Natural killer cell (primary cell): ENCODE results near the gene ARMS2. TPM values are rescaled to one million over a fixed set of nuclear protein-coding genes. Genes with fewer than 3 reads are reported as not detected.

ENCODE experiments used
- ATAC-seq, 3 donors: fragments of 150-1000 bp in 2 of 3; fragments of 200-7000 bp in 1 of 3; cut with Tn5 transposase; 1 replicate in 1 of 3; 2 replicates in 2 of 3; pipeline ENCODE4 v1.10.0; 2021; ENCODE audit warnings: mild to moderate bottlenecking in 2 of 3, moderate library complexity in 2 of 3
- DNase-seq, 2 donors: peaks; one replicate each; pipeline versions ENCODE4 v3.0.0 to v3.0.0-alpha.2; 2013 to 2021; ENCODE audit warnings: mixed read lengths in 1 of 2
- H3K27ac ChIP-seq: one replicate; pipeline ENCODE4 v1.5.1; 2013; ENCODE audit warnings: mild to moderate bottlenecking, low read length
- H3K27me3 ChIP-seq: one replicate; pipeline ENCODE4 v1.6.1; 2013; ENCODE audit warnings: low read length; ENCODE audit not compliant: control insufficient read depth, insufficient read depth
- H3K36me3 ChIP-seq: one replicate; pipeline ENCODE4 v1.6.1; 2013; ENCODE audit warnings: low read length; ENCODE audit not compliant: control insufficient read depth, insufficient read depth
- H3K4me1 ChIP-seq: one replicate; pipeline ENCODE4 v1.6.1; 2013; ENCODE audit warnings: low read length; ENCODE audit not compliant: control insufficient read depth, insufficient read depth
- H3K4me3 ChIP-seq: one replicate; pipeline ENCODE4 v1.5.1; 2013; ENCODE audit warnings: low read length
- H3K9me3 ChIP-seq: one replicate; pipeline ENCODE4 v1.6.1; 2013; ENCODE audit warnings: low read length; ENCODE audit not compliant: control insufficient read depth, insufficient read depth
- H3K27ac Mint-ChIP-seq, 2 donors: one replicate each; pipeline ENCODE4 v1.8.0; 2022; ENCODE audit warnings: mild to moderate bottlenecking in 2 of 2, mixed read lengths in 2 of 2, moderate library complexity in 1 of 2
- H3K27me3 Mint-ChIP-seq, 2 donors: one replicate each; pipeline ENCODE4 v1.8.0; 2022; ENCODE audit warnings: low read depth in 2 of 2, mixed read lengths in 2 of 2
- H3K36me3 Mint-ChIP-seq: one replicate; pipeline ENCODE4 v1.8.0; 2022; ENCODE audit warnings: mixed read lengths
- H3K4me1 Mint-ChIP-seq, 2 donors: one replicate each; pipeline ENCODE4 v1.8.0; 2022; ENCODE audit warnings: mixed read lengths in 2 of 2
- H3K4me3 Mint-ChIP-seq: one replicate; pipeline ENCODE4 v1.8.0; 2022; ENCODE audit warnings: mild to moderate bottlenecking, moderate library complexity, mixed read lengths
- H3K9me3 Mint-ChIP-seq, 2 donors: one replicate each; pipeline ENCODE4 v1.8.0; 2022; ENCODE audit warnings: mixed read lengths in 2 of 2
- WGBS: methylation state at CpG from one replicate; pipeline ENCODE4 v1.1.7; 2013; ENCODE audit warnings: missing lambda C conversion rate; ENCODE audit not compliant: insufficient coverage; 5-methylcytosine and 5-hydroxymethylcytosine counted together
- intact Hi-C: fragments of 100-400 bp; cut with micrococcal nuclease; formaldehyde crosslinking; loops from one replicate; pipeline ENCODE4 v1.14.2; 2022
- total RNA-seq, 4 donors: library from RNA; stranded (reverse); fragments of 120-200 nt in 1 of 4; gene quantifications; one replicate each; pipeline versions ENCODE4 v1.2.3 to v1.2.4, GENCODE V29; 2013 to 2022
- TF ChIP-seq, protein P1 (sequence below): fragments of 200-600 bp; IDR thresholded peaks from one replicate; pipeline ENCODE4 v1.8.0; 2022; ENCODE audit warnings: antibody characterized with exemption

ARMS2 gene
- total RNA-seq, 3 donors from 2014 or later (not counting 1 experiment from before 2014, with no cell fraction given): not detected

- intact Hi-C loops: no loop called here
- Mint-ChIP-seq H3K9me3 (no peaks in the 10 kb centered on the region), H3K36me3 (no peaks in the 10 kb centered on the region), H3K27ac (no peak overlapping the region), H3K4me1 (no peaks in the 10 kb centered on the region), H3K27me3 (peaks cover 18 to 21% of the 10 kb centered on the region in 2 donors), H3K4me3 (no peak overlapping the region)
- Histone ChIP-seq H3K4me3 (no peak overlapping the region), H3K4me1 (no peaks in the 10 kb centered on the region), H3K27me3 (no peaks in the 10 kb centered on the region), H3K9me3 (no peaks in the 10 kb centered on the region), H3K36me3 (no peaks in the 10 kb centered on the region), H3K27ac (no peak overlapping the region)
- TF ChIP-seq, protein P1, sequence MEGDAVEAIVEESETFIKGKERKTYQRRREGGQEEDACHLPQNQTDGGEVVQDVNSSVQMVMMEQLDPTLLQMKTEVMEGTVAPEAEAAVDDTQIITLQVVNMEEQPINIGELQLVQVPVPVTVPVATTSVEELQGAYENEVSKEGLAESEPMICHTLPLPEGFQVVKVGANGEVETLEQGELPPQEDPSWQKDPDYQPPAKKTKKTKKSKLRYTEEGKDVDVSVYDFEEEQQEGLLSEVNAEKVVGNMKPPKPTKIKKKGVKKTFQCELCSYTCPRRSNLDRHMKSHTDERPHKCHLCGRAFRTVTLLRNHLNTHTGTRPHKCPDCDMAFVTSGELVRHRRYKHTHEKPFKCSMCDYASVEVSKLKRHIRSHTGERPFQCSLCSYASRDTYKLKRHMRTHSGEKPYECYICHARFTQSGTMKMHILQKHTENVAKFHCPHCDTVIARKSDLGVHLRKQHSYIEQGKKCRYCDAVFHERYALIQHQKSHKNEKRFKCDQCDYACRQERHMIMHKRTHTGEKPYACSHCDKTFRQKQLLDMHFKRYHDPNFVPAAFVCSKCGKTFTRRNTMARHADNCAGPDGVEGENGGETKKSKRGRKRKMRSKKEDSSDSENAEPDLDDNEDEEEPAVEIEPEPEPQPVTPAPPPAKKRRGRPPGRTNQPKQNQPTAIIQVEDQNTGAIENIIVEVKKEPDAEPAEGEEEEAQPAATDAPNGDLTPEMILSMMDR: no peak
- DNase-seq (no peak), ATAC-seq (no peak)
- 69% methylated on average over 14 of the region's 14 CpGs for WGBS
Measured at GRCh38 chr10:122450353-122450990, 4.0 kb upstream of the ARMS2 start.

- Histone ChIP-seq H3K36me3 (no peaks in the 10 kb centered on the region), H3K4me1 (no peaks in the 10 kb centered on the region), H3K4me3 (no peak overlapping the region), H3K9me3 (no peaks in the 10 kb centered on the region), H3K27ac (no peak overlapping the region), H3K27me3 (peaks cover 12% of the 10 kb centered on the region)
- DNase-seq: no peak
- peaks cover 35 to 46% of the 10 kb centered on the region in 2 donors for H3K27me3 Mint-ChIP-seq
- H3K36me3 Mint-ChIP-seq: no peaks in the 10 kb centered on the region
- WGBS: 87% methylated on average over 2 of the region's 3 CpGs
- H3K4me1 Mint-ChIP-seq: no peaks in the 10 kb centered on the region
- no peak overlapping the region for H3K27ac Mint-ChIP-seq
- no peaks in the 10 kb centered on the region for H3K9me3 Mint-ChIP-seq
- intact Hi-C loops: no loop called here
- TF ChIP-seq, protein P1: no peak
- H3K4me3 Mint-ChIP-seq: no peak overlapping the region
- no peak for ATAC-seq
Measured at GRCh38 chr10:122454071-122454470, 382 bp upstream of the ARMS2 start.

DNA sequence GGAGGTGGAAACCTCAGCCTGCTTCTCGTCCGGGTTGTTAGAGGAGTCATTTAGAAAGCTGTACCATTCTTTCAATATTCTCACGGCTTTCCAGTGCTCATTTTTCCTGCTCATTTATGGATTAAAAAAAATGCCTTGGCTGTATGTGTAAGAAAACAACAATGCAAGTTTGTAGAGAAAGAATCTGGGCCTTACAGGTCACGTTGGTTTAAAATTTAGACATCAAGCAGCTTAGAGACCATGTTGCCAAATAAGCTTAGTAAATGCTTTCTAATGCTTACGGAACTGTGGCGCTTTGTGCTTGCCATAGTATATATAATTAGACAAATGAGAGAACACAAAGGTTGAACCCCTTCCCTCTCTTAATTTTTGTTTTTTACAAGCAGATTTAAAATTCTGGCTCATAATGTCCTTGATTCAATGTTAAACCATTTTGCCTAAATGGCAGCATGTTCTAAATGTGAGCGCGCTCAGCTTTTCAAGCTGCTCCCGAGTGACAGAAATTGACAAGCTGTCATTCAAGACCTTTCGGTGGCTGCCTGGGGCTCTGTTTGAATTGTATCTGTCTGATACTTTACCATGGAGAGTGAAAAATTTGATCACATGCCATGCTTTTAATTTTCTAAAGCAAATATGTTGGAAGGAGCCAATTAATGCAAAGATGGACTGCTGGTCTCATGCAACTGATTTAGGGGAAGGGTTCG lies 1.1 kb downstream of the ARMS2 start:
- H3K36me3 ChIP-seq: no peaks in the 10 kb centered on the region
- no peak overlapping the region for H3K27ac Mint-ChIP-seq
- no peaks in the 10 kb centered on the region for H3K9me3 ChIP-seq
- no peak for DNase-seq
- WGBS: 92% methylated on average over 8 of the region's 11 CpGs
- ATAC-seq: no peak
- intact Hi-C loops: no loop called here
- peaks cover 26% of the 10 kb centered on the region for H3K27me3 ChIP-seq
- peaks cover 42 to 48% of the 10 kb centered on the region in 2 donors for H3K27me3 Mint-ChIP-seq
- no peaks in the 10 kb centered on the region for H3K4me1 Mint-ChIP-seq
- TF ChIP-seq, protein P1: no peak
- H3K9me3 Mint-ChIP-seq: no peaks in the 10 kb centered on the region
- no peak overlapping the region for H3K4me3 ChIP-seq
- H3K27ac ChIP-seq: no peak overlapping the region
- H3K4me1 ChIP-seq: peaks cover 7% of the 10 kb centered on the region
- H3K36me3 Mint-ChIP-seq: no peaks in the 10 kb centered on the region
- no peak overlapping the region for H3K4me3 Mint-ChIP-seq
